Jurkat, Clone E6-1 (cell line): Measurements from ENCODE around the gene PCCA.
"Not testable (repeated sequence)": the region's sequence is repeated elsewhere in the genome, so short reads cannot be mapped to it uniquely, and the experiment has no call there.

Experiments
- DNase-seq: peaks from one replicate; pipeline ENCODE4 v3.0.0-alpha.2; 2011; ENCODE audit warnings: low read depth, low spot score
- H3K4me3 ChIP-seq: 2 replicates; pipeline ENCODE4 v1.5.1; 2011; ENCODE audit warnings: mild to moderate bottlenecking, low read length, control low read depth, moderate library complexity

The PCCA gene

GRCh38 chr13:100092273-100092672 lies 3.4 kb downstream of the PCCA start:
- DNase-seq, H3K4me3 ChIP-seq: not testable (repeated sequence)

DNA sequence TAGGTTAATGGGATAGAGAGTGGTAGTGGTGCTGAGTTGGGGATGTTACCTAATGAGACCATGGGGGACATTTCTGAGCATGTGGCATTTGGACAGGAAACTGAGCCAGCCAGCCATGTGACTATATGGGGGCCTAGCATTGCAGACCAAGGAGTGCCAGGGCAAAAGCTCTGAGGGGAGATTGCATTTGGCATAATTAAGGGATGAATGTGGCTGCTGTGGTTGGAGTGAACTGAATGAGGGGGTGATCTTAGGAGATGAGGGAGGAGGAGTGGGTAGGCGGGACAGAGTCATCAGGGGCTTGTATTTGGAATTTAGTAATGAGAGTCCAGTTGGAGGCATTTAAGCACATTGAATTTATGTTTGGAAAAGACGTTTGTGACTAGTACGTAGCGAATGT lies 6.6 kb downstream of the PCCA start:
- DNase-seq: no peak
- no peak overlapping the region for H3K4me3 ChIP-seq

GRCh38 chr13:100096526-100096925 lies 7.6 kb downstream of the PCCA start:
- H3K4me3 ChIP-seq: no peak overlapping the region
- no peak for DNase-seq

DNA sequence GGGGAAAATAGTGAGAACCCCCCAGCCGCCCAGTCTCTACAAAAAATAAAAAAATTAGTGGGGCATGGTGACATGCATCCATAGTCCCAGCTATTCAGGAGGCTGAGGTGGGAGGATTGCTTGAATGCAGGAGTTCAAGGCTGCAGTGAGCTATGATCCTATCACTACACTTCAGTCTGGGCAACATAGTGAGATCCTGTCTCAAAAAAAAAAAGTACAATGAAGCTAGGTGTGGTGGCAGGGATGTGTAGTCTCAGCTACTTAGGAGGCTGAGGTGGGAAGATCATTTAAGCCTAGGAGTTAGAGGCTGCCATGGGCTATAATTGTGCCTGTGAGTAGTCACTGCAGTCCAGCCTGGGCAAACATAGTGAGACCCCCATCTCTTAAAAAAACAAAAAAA lies 8.9 kb downstream of the PCCA start:
- no peak for DNase-seq
- no peak overlapping the region for H3K4me3 ChIP-seq

GRCh38 chr13:100098445-100099116 lies 9.7 kb downstream of the PCCA start:
- no peak for DNase-seq
- H3K4me3 ChIP-seq: no peak overlapping the region

DNA sequence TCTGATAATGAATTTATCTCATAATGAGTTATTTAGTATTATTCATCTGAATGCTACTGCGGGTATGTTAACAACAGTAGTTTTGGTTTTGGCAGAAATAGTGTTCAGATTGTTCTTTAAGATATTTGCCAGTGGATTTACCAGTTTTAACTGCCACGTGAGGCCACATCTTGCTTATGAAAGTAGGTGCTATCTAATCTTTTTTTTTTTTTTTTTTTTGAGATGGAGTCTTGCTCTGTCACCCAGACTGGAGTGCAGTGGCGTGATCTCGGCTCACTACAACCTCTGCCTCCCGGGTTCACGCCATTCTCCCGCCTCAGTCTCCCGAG lies 10.2 kb downstream of the PCCA start:
- H3K4me3 ChIP-seq, DNase-seq: not testable (repeated sequence)

- H3K4me3 ChIP-seq: no peak overlapping the region
- no peak for DNase-seq
These were observed 11.4 kb downstream of the PCCA start for GRCh38 chr13:100100115-100100879.

DNA sequence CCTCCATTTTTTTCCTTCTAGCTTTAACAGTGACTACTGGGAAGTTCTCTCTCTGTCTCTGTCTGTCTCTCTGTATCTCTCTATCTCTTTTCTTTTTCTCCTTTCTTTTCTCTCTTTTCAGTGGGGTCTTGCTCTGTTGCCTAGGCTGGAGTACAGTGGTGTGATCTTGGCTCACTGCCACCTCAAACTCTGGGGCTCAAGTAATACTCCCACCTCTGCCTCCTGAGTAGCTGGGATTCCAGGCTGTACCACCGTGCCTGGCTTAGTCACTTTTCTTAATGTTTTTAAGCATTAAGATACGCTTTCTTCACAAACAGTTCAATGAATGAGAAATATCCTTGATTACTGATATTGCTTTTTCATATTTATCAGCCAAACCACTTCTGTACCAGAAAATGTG lies 13.1 kb downstream of the PCCA start:
- DNase-seq: no peak
- H3K4me3 ChIP-seq: no peak overlapping the region

- DNase-seq: no peak
- no peak overlapping the region for H3K4me3 ChIP-seq
These were observed 17.1 kb downstream of the PCCA start for GRCh38 chr13:100106005-100106404.

DNA sequence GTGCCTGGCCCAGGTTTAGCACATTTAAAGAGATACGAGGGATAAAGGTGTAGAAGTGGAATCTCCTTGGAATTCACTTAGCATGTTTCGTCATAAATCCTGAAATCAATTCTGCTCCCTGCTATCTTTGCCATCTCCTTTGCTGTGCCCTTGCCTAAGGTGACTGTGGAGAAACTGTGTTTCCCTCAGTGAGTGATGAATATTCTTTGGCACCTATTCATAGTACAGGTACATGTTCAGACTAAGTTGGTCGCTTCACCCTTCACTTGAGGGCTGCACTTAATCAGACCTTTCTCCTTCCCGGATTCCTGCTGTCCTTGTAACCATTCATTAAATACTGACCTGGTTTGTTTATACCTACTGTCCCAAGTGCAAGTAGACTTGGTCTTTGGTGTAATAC lies 17.8 kb downstream of the PCCA start:
- H3K4me3 ChIP-seq: no peak overlapping the region
- DNase-seq: no peak

DNA sequence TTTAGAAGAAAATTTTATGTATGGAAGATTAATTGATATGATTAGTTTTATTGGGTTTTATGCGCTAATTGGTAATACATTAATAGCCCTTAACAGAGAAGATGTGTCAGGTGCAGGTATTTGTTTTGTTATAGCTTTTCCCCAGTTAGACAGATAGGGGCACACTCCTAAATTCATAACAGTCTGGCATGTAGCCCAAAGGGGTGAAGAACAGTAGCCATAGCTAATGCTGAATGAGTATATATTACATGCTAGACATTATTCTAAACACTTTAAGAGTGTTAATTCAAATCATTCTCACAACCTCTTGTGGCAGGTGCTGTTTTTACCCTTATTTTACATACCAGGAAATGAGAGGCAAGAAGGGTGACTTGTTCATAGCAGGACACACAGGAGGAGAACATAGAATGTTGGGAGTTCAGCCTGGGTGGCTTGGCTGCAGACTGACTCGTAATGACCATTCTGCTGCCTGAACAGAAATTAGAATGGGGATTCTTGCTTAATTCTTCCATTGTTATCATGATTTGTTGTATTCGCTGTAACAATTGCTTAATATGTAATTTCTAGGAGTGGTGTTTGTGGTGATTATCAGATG lies 20.1 kb downstream of the PCCA start:
- no peak overlapping the region for H3K4me3 ChIP-seq
- DNase-seq: no peak

DNA sequence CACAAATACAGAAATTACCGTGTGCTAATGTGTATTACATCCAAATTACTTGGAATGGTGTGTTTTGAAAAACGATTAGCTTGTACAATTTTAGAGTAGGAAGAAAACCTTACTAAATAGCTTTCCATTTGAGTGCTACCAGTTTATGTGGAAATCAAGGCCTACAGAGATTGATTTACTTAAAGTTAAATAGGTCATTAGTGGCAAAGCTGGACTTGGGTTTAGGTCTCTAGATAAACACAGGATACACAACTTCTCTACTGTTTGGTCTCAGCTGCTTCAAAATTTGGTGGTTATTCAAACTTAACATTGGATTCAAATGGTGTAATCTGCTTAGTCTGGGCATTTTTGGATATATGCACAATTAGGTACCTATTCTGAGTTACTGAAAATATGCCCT lies 21.4 kb downstream of the PCCA start:
- no peak for DNase-seq
- no peak overlapping the region for H3K4me3 ChIP-seq

DNA sequence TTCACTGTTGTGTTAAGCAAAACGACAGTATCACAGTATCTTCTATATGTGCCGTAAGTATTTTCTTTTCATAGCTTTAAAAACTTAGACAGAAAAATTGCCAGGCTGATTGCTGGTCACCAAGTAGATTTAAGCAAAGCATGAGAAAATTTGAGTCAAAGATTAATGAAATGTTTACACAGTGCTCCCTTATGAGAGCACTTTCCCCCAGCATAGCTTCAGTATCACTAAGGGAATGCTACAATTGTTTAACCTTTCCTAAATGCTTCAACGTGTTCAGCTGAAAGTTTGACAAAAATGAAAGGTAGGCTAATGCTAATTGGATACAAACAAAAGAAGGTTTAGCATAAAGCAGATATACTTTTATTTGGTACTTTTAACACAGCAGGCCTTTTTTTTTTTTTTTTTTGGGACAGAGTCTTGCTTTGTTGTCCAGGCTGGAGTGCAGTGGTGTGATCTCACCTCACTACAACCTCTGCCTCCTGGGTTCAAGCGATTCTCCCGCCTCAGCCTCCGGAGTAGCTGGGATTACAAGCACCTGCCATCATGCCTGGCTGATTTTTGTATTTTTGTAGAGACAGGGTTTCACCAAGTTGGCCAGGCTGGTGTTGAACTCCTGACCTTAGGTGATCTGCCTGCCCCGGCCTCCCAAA lies 23.4 kb downstream of the PCCA start:
- H3K4me3 ChIP-seq: no peak overlapping the region
- no peak for DNase-seq

GRCh38 chr13:100115693-100116254 lies 26.9 kb downstream of the PCCA start:
- DNase-seq: no peak
- H3K4me3 ChIP-seq: no peak overlapping the region

- H3K4me3 ChIP-seq: no peak overlapping the region
- no peak for DNase-seq
These were observed 35.4 kb downstream of the PCCA start for GRCh38 chr13:100124265-100124664.

GRCh38 chr13:100125946-100126345 lies 37.1 kb downstream of the PCCA start:
- no peak for DNase-seq
- no peak overlapping the region for H3K4me3 ChIP-seq

- H3K4me3 ChIP-seq: no peak overlapping the region
- no peak for DNase-seq
These were observed 39.5 kb downstream of the PCCA start for GRCh38 chr13:100128373-100128772.

DNA sequence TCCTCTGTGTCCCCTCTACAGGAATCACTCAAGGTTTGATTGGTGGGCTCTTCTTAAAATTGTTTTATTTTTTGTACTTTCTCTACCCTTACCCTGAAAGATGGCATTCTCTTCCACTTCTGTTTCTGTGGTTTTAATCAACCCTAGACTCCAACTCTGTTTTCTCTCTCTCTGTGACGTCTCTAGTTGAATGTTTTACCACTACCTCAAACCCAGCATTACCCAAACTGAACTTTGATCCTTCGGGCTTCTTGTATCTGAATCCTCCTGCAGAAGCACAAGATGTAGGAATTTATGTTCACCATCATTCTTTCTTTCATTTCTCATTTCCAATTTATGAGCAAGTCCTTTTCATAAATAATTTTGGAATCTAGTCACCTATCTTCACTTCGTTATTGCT lies 39.9 kb downstream of the PCCA start:
- DNase-seq: peak; percentile 24

DNA sequence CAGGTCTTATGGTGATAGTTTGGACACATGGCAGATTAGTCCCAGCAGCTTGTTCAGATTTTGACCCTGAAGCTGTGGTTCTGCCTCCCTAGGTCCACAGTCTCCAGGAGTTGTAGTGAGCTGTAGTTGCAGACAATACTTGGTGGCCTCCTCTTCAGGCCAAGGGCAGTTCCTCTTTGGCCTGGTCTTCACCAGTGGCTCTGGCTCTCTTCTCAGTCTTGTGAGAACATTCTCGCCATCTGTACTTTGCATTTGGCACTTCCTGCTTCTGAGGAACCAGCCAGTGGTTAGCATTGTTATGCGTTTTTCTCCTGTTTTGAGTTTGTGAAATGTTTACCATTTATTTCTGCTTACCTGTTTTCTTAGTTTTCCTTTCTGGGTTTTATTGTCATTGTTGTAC lies 40.7 kb downstream of the PCCA start:
- H3K4me3 ChIP-seq: no peak overlapping the region
- DNase-seq: no peak

More for the DNA sequence above, 39.9 kb downstream of the PCCA start:
- no peak overlapping the region for H3K4me3 ChIP-seq

GRCh38 chr13:100130092-100130491 lies 41.2 kb downstream of the PCCA start:
- DNase-seq: no peak
- no peak overlapping the region for H3K4me3 ChIP-seq
